ENCODE measurements around the gene HYLS1. TPM values are rescaled to one million over a fixed set of nuclear protein-coding genes. Genes with fewer than 3 reads are reported as not detected.

Gene HYLS1
- total RNA-seq, 1 experiment from 2014 or later, result 8.6 TPM

GRCh38 chr11:125871391-125872137, 15.9 kb upstream of the HYLS1 start:
- no peaks in the 10 kb centered on the region for H3K27me3 Mint-ChIP-seq (ENCODE audit: low read depth)
- Histone ChIP-seq H3K23ac (ENCODE audit: insufficient read length, low read depth, low read length) (no peak overlapping the region), H3K79me2 (ENCODE audit: insufficient read depth, low read length) (no peaks in the 10 kb centered on the region; the same call in 1 of the 2 replicates), H3K79me1 (ENCODE audit: insufficient read depth, low read depth, low read length, poor library complexity, severe bottlenecking) (no peaks in the 10 kb centered on the region), H3K9me3 (ENCODE audit: control insufficient read depth, low read depth, low read length) (no peaks in the 10 kb centered on the region), H3K27me3 (ENCODE audit: insufficient read depth, low read length) (no peaks in the 10 kb centered on the region), H2BK120ac (ENCODE audit: low read depth, low read length, poor library complexity, severe bottlenecking) (no peak overlapping the region), H3K14ac (ENCODE audit: insufficient read depth, low read length) (no peak overlapping the region), H3K27ac (ENCODE audit: insufficient read length, low read depth, low read length) (no peak overlapping the region), H2AK5ac (ENCODE audit: insufficient read length, low read length) (no peak overlapping the region), H2BK5ac (ENCODE audit: insufficient read length, low read length) (no peak overlapping the region), H2BK20ac (ENCODE audit: low read depth, low read length, poor library complexity, severe bottlenecking) (no peak overlapping the region), H3K4me1 (ENCODE audit: insufficient read depth, low read length) (no peaks in the 10 kb centered on the region), H2AFZ (ENCODE audit: low read length) (no peak overlapping the region), H4K5ac (ENCODE audit: insufficient read length, low read depth, low read length) (no peak overlapping the region), H2BK12ac (ENCODE audit: insufficient read length, low read depth, low read length) (no peak overlapping the region), H4K20me1 (ENCODE audit: control insufficient read depth, insufficient read depth, insufficient read length) (no peaks in the 10 kb centered on the region), H3K4ac (ENCODE audit: low read depth, low read length) (no peak overlapping the region), H3T11ph (ENCODE audit: low read length) (no peak overlapping the region), H3K56ac (ENCODE audit: insufficient read length, low read depth, low read length) (no peak overlapping the region), H4K8ac (replicated peaks; ENCODE audit: insufficient read length, low read depth, low read length) (no peak overlapping the region), H4K91ac (ENCODE audit: insufficient read length, low read depth, low read length) (no peak overlapping the region), H2BK15ac (ENCODE audit: low read depth, low read length) (no peak overlapping the region), H3K9ac (ENCODE audit: extremely low read depth, insufficient read length, low read length) (no peak overlapping the region), H3K4me2 (ENCODE audit: insufficient read depth, insufficient read length, low read length) (no peak overlapping the region), H3K18ac (ENCODE audit: insufficient read length, low read depth, low read length) (no peak overlapping the region), H3K23me2 (ENCODE audit: insufficient read length, low read depth, low read length, poor library complexity, severe bottlenecking) (no peaks in the 10 kb centered on the region)
- TF ChIP-seq CTCF (conservative IDR thresholded peaks at IDR 0.05), result peak; percentile 78
- H3K4me1 Mint-ChIP-seq, result peaks cover 9 to 15% of the 10 kb centered on the region in 2 experiments
- no peak overlapping the region for H3K4me3 Mint-ChIP-seq
- WGBS (ENCODE audit: extremely low coverage, insufficient read length, low lambda C conversion rate), result no CpG with 5 or more reads among the region's 10 CpGs
- H3K9me3 Mint-ChIP-seq, result peaks cover 6 to 13% of the 10 kb centered on the region in 2 experiments; a peak in 3 of 5 replicates
- H3K27ac Mint-ChIP-seq, result no peak overlapping the region
- DNase-seq, result peak; percentile 77
- peaks cover 0 to 6% (median 0%) of the 10 kb centered on the region in 3 experiments; a peak in 2 of 7 replicates for H3K36me3 Mint-ChIP-seq (ENCODE audit: insufficient read depth in 1 of 3, low read depth in 3 of 3)

Data from H9 (cell line).